Smooth muscle cell (in vitro differentiated cells): ENCODE data around the gene DRAM1. TPM values are rescaled to one million over a fixed set of nuclear protein-coding genes. Genes with fewer than 3 reads are reported as not detected.

Source experiments
- DNase-seq: peaks from one replicate; lab custom pipeline; 2025; ENCODE audit not compliant: unreplicated experiment; lab: John Stamatoyannopoulos, UW
- H2AFZ ChIP-seq: fragments of 200-600 bp; sonication (generic); 2 replicates; pipeline ENCODE4 v1.6.0; 2016; ENCODE audit warnings: antibody characterized with exemption, low read depth, mild to moderate bottlenecking
- H3F3A ChIP-seq: fragments of 200-600 bp; sonication (generic); 2 replicates; pipeline ENCODE4 v1.6.0; 2017; ENCODE audit warnings: antibody characterized with exemption, low read depth
- H3K27ac ChIP-seq: fragments of 200-600 bp; sonication (generic); 2 replicates; pipeline ENCODE4 v1.5.1; 2016; ENCODE audit warnings: low read depth, mild to moderate bottlenecking
- H3K27me3 ChIP-seq: fragments of 200-600 bp; sonication (generic); 2 replicates; pipeline ENCODE4 v1.6.1; 2016; ENCODE audit warnings: low read depth, mild to moderate bottlenecking
- H3K36me3 ChIP-seq: fragments of 200-600 bp; sonication (generic); 2 replicates; pipeline ENCODE4 v1.5.1; 2016; ENCODE audit warnings: low read depth
- H3K4me1 ChIP-seq: fragments of 200-600 bp; sonication (generic); 2 replicates; pipeline ENCODE4 v1.5.1; 2016; ENCODE audit warnings: low read depth
- H3K4me2 ChIP-seq: fragments of 200-600 bp; sonication (generic); 2 replicates; pipeline ENCODE4 v1.6.0; 2016; ENCODE audit warnings: mild to moderate bottlenecking
- H3K4me3 ChIP-seq: fragments of 200-600 bp; sonication (generic); 2 replicates; pipeline ENCODE4 v1.5.1; 2016; ENCODE audit warnings: mild to moderate bottlenecking
- H3K79me2 ChIP-seq: fragments of 200-600 bp; sonication (generic); 2 replicates; pipeline ENCODE4 v1.6.0; 2016; ENCODE audit warnings: low read depth, mild to moderate bottlenecking
- H3K9ac ChIP-seq: fragments of 200-600 bp; sonication (generic); 2 replicates; pipeline ENCODE4 v1.6.0; 2016; ENCODE audit warnings: low read depth
- H3K9me3 ChIP-seq: fragments of 200-600 bp; sonication (generic); replicated peaks from 2 replicates; pipeline ENCODE4 v1.5.1; 2016; ENCODE audit warnings: low read depth
- H4K20me1 ChIP-seq: fragments of 200-600 bp; sonication (generic); 2 replicates; pipeline ENCODE4 v1.6.0; 2016; ENCODE audit warnings: low read depth
- CTCF ChIP-seq: fragments of 200-600 bp; sonication (generic); IDR thresholded peaks from 2 replicates; pipeline ENCODE4 v1.5.1; 2017; ENCODE audit warnings: borderline replicate concordance, mild to moderate bottlenecking, antibody characterized with exemption; ENCODE audit not compliant: insufficient read depth, poor library complexity, severe bottlenecking
- WGBS: methylation state at CpG from one replicate; pipeline ENCODE4 v1.1.7; 2016; ENCODE audit warnings: low lambda C conversion rate; 5-methylcytosine and 5-hydroxymethylcytosine counted together
- polyA plus RNA-seq: library from polyadenylated mRNA; unstranded; fragments of >200 nt; fragmentation: Nextera tagmentation; extraction: Ambion mirVana; gene quantifications from 2 replicates; pipeline ENCODE4 v1.2.1, GENCODE V29; 2016
- total RNA-seq: library from RNA; depleted of rRNA; stranded (reverse); fragments of >200 nt; gene quantifications from 2 replicates; pipeline ENCODE4 v1.2.3, GENCODE V29; 2014

The DRAM1 gene
- total and polyA plus RNA-seq, 2 experiments from 2014 or later: 22.7 to 31.2 TPM

DNA sequence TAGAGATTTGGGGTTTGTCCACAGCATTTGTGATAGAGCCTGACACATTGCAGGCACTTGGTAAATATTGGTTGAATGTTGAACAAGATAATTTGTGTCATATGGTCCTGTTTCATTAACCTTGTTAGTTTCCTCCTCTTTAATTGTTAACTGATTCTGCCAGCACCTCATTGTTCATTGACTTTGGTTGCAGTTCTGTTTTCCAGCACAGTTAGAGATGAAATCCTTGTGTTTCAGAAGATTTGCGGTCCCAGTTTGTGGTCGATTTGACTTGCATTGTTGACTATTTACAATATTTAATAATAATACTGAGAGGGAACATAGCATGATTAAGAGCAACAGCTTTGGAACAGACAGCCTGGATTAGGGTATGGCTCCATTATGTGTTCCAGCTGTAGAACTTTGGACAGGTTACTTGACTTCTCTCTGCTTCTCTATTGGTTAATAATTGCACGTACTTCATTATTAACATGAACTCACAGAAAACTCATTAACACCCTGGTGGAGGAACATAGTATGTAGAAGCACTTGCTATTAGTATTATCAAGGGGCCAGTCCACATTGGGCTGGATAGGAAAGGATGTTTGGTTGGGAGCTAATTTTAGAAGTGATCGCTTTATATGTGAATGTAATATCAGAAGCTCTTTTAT lies 8.7 kb downstream of the DRAM1 start:
- Histone ChIP-seq H3F3A (no peaks in the 10 kb centered on the region), H3K79me2 (peaks cover 31% of the 10 kb centered on the region), H4K20me1 (peaks cover 14% of the 10 kb centered on the region), H3K9me3 (no peaks in the 10 kb centered on the region), H3K4me3 (no peak overlapping the region), H3K27me3 (no peaks in the 10 kb centered on the region), H3K9ac (no peak overlapping the region), H3K4me2 (no peak overlapping the region), H3K36me3 (no peaks in the 10 kb centered on the region), H3K4me1 (no peaks in the 10 kb centered on the region), H3K27ac (no peak overlapping the region), H2AFZ (no peak overlapping the region)
- no peak for TF ChIP-seq CTCF
- WGBS: 93% methylated on average over 4 of the region's 4 CpGs
- no peak for DNase-seq

GRCh38 chr12:101889211-101889752 lies 11.9 kb downstream of the DRAM1 start:
- no peak for TF ChIP-seq CTCF
- Histone ChIP-seq H3K4me1 (peaks cover 4% of the 10 kb centered on the region), H2AFZ (no peak overlapping the region), H3K27me3 (no peaks in the 10 kb centered on the region), H3K79me2 (peaks cover 39% of the 10 kb centered on the region), H3K4me3 (no peak overlapping the region), H3K36me3 (no peaks in the 10 kb centered on the region), H3K4me2 (no peak overlapping the region), H3F3A (no peaks in the 10 kb centered on the region), H4K20me1 (peaks cover 9% of the 10 kb centered on the region), H3K9ac (no peak overlapping the region), H3K9me3 (no peaks in the 10 kb centered on the region), H3K27ac (no peak overlapping the region)
- no peak for DNase-seq
- WGBS: 85% methylated on average over 6 of the region's 6 CpGs

GRCh38 chr12:101891462-101891971 lies 14.1 kb downstream of the DRAM1 start:
- peak overlapping the region; percentile 3 for H3K4me3 ChIP-seq
- WGBS: 16% methylated on average over 3 of the region's 3 CpGs
- no peaks in the 10 kb centered on the region for H3K9me3 ChIP-seq
- H3K79me2 ChIP-seq: peaks cover 30% of the 10 kb centered on the region
- peaks cover 4% of the 10 kb centered on the region for H3K4me1 ChIP-seq
- H3F3A ChIP-seq: no peaks in the 10 kb centered on the region
- no peak overlapping the region for H3K9ac ChIP-seq
- H2AFZ ChIP-seq: no peak overlapping the region
- H3K4me2 ChIP-seq: peak overlapping the region; percentile 56
- no peak for TF ChIP-seq CTCF
- no peaks in the 10 kb centered on the region for H3K27me3 ChIP-seq
- no peaks in the 10 kb centered on the region for H3K36me3 ChIP-seq
- H3K27ac ChIP-seq: peak overlapping the region; percentile 69
- DNase-seq: peak; percentile 4
- H4K20me1 ChIP-seq: peaks cover 8% of the 10 kb centered on the region

DNA sequence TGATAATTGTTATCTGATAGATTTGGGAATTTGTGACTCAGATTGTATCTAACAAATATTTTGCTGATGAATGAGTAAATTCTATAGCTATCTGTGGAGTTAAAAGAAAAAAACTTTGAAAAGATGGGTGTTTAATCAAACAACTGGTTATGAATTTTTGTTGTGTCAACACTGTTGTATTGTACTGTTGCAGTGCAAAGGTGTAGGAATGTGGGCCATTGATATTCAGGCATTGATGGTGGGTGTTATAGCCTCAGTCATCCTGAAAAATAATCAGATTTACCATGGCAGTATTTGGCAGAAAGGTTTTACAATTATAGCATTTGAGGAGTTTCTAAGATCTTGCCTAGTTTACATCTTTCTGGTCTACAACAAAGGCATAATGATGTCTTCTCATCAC lies 15.4 kb downstream of the DRAM1 start:
- Histone ChIP-seq H2AFZ (no peak overlapping the region), H3F3A (no peaks in the 10 kb centered on the region), H4K20me1 (no peaks in the 10 kb centered on the region), H3K4me2 (no peak overlapping the region), H3K27me3 (no peaks in the 10 kb centered on the region), H3K79me2 (peaks cover 20% of the 10 kb centered on the region), H3K9me3 (no peaks in the 10 kb centered on the region), H3K4me3 (no peak overlapping the region), H3K4me1 (peaks cover 4% of the 10 kb centered on the region), H3K27ac (peak overlapping the region; percentile 47), H3K9ac (no peak overlapping the region), H3K36me3 (no peaks in the 10 kb centered on the region)
- no peak for DNase-seq
- TF ChIP-seq CTCF: no peak
